ENCODE measurements around the gene HINT2.

The HINT2 gene

DNA sequence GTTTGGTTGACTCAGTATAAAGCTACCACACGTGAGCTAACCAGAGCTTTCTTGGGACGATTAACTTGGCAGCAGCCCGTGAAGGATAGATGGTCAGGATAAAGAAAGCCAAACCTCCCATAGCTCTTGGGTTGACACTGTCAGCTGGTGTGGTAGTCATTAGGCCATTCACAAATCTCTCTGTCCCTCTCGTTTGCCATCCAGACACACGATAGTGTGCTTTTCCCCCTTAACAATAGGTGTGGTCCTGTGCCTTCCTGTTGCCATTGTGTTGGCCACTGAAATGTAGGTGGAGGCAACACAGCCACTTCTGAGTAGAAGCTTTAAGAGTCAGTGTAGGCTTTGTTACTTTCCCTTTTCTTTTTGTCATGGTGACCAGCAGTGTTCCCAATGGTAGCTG lies 43.6 kb upstream of the HINT2 start:
- no peak for DNase-seq (ENCODE audit: low read depth)
- TF ChIP-seq, protein P1, sequence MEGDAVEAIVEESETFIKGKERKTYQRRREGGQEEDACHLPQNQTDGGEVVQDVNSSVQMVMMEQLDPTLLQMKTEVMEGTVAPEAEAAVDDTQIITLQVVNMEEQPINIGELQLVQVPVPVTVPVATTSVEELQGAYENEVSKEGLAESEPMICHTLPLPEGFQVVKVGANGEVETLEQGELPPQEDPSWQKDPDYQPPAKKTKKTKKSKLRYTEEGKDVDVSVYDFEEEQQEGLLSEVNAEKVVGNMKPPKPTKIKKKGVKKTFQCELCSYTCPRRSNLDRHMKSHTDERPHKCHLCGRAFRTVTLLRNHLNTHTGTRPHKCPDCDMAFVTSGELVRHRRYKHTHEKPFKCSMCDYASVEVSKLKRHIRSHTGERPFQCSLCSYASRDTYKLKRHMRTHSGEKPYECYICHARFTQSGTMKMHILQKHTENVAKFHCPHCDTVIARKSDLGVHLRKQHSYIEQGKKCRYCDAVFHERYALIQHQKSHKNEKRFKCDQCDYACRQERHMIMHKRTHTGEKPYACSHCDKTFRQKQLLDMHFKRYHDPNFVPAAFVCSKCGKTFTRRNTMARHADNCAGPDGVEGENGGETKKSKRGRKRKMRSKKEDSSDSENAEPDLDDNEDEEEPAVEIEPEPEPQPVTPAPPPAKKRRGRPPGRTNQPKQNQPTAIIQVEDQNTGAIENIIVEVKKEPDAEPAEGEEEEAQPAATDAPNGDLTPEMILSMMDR (IDR thresholded peaks at IDR 0.05; ENCODE audit: control insufficient read depth, extremely low read depth, insufficient read depth) = no peak
- no peak overlapping the region for H3K4me3 ChIP-seq (ENCODE audit: low read depth, low read length)

DNA sequence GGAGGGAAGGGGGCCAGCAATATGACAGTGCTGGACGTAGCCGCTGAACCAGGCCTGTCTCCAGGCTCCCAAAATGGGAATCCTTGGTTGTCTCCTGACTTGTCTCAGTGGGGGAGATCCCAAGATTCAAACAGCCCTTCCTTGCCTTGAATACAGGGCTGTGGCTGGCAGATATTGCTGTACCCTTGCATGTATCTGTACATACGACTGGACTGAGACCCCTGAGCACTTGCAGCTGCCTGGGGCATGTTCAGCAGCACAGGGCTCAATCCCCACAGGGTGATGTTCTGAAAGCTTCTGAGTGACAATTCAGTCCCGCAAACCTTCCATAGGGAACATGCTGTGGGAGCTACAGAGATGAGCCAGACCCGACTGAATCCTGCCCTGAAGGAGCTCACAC lies 42.0 kb upstream of the HINT2 start:
- TF ChIP-seq, protein P1 (IDR thresholded peaks at IDR 0.05; ENCODE audit: control insufficient read depth, extremely low read depth, insufficient read depth) = no peak
- DNase-seq (ENCODE audit: low read depth) = no peak
- no peak overlapping the region for H3K4me3 ChIP-seq (ENCODE audit: low read depth, low read length)

DNA sequence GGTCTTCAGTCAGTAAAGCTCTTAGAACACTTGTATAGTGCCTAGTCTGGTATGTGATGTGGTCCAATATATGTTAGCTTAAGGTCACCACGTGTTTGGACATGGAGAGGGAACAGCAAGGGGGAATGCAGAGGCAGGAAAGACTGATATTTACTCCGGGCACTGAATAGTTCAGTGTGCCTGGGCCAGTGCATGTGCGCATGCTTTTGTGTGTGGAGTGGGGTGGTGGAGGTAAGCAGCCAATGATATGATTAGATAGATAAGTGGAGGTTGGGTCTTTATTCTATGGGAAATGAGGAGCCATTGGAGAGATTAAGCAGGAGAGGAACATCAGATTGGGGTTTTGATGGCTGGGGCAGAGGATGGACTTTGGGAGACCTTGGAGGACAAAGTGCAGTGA lies 41.4 kb upstream of the HINT2 start:
- DNase-seq (ENCODE audit: low read depth) = no peak
- no peak overlapping the region for H3K4me3 ChIP-seq (ENCODE audit: low read depth, low read length)
- TF ChIP-seq, protein P1 (IDR thresholded peaks at IDR 0.05; ENCODE audit: control insufficient read depth, extremely low read depth, insufficient read depth) = no peak

DNA sequence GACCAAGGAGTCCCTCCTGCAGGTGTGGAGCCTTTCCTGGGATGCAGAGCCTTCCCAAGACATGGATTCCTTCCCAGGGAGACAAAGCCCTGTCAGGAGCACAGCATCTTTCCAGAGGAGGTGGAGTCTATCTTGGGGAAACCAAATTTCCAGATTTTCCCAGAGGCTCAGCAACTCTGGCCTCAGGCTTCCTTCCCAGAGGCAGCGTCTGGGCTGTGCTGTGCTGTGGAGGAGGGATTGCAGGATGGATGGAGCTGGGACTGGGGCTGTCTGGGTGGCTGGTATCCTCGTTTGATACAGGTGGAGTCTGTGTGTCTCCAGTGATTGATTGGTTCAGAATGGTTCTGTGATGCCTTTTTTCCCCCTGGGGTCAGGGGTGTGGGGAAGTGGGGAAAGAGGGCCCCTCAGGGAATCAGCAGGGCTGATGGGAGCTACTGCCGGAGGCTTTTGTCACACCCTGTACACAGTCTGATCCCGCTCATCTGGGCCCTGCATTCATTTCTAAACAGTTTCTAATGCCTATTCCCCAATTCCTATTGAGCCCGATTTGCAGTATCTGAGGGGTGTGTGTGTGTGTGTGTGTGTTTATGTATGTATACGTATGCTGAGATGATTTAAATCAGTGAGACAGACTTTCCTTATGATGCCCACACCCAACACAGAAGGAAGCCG lies 39.4 kb upstream of the HINT2 start:
- no peak for DNase-seq (ENCODE audit: low read depth)
- TF ChIP-seq, protein P1 (IDR thresholded peaks at IDR 0.05; ENCODE audit: control insufficient read depth, extremely low read depth, insufficient read depth) = no peak
- H3K4me3 ChIP-seq (ENCODE audit: low read depth, low read length) = no peak overlapping the region

DNA sequence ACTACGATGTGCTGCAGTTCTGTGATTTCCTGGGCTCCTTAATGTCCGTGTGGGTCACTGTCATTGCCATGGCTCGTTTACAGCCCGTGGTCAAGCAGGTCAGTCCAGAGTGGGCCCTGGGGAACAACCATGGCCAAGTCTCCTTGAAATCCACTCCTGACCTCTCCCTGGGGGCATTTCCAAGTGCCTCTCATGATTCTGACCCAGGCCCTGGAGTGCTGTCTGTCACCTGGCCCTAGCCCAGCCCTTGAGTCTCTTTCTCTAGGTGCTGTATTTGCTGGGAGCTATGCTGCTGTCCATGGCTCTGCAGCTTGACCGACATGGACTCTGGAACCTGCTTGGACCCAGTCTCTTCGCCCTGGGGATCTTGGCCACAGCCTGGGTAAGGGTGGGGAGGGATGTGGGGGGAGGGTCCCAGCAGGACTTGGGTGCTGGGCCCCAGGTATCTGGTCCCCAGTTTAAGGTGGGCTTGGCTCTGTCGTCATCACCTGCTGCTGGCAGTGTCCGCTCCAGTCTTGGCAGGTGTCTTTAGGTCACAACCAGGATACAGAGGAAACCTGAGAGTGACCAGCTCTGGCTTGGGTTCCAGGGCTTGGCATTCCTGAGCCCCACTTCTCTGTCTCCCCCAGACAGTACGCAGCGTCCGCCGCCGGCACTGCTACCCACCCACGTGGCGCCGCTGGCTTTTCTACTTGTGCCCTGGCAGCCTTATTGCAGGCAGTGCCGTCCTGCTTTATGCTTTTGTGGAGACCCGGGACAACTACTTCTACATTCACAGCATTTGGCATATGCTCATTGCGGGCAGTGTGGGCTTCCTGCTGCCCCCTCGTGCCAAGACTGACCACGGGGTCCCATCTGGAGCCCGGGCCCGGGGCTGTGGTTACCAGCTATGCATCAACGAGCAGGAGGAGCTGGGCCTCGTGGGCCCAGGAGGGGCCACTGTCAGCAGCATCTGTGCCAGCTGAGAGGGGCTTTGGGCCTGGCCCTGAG lies 38.3 kb upstream of the HINT2 start:
- no peak overlapping the region for H3K4me3 ChIP-seq (ENCODE audit: low read depth, low read length)
- DNase-seq (ENCODE audit: low read depth) = no peak
- TF ChIP-seq, protein P1 (IDR thresholded peaks at IDR 0.05; ENCODE audit: control insufficient read depth, extremely low read depth, insufficient read depth) = no peak

DNA sequence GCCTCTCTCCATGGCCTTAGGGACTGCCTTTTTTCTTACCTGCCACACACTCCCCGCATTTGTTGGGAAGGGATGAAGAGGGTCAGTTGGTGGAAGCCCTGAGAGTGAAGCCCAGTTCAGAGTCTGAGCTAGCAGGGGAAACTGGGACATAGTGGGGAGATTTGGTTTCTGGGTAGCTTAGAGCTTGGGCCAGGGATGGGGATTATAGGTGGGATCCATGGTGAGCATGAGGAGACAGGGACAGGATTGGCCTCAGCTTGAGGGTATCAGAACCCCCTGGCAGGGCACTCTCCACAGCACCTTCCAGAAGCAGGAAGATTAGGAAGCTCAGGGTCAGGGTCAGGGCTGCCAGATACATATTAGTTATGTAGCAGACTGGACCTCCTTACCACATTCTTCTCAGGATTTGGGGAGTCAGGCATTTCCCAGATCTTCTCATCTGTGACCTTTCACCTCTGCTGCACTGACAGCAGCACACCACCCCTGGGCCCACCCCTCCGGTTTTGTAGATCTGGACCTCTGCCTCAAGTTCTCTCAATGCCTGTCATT lies 37.5 kb upstream of the HINT2 start:
- TF ChIP-seq, protein P1 (IDR thresholded peaks at IDR 0.05; ENCODE audit: control insufficient read depth, extremely low read depth, insufficient read depth) = no peak
- DNase-seq (ENCODE audit: low read depth) = no peak

More for the DNA sequence above, 37.5 kb upstream of the HINT2 start:
- no peak overlapping the region for H3K4me3 ChIP-seq (ENCODE audit: low read depth, low read length)
